ENCODE results near the gene PCCA.

- no peak for TF ChIP-seq EZH2 (IDR thresholded peaks at IDR 0.05; ENCODE audit: borderline replicate concordance, low read depth, low read length, severe bottlenecking)
- TF ChIP-seq, protein P1, sequence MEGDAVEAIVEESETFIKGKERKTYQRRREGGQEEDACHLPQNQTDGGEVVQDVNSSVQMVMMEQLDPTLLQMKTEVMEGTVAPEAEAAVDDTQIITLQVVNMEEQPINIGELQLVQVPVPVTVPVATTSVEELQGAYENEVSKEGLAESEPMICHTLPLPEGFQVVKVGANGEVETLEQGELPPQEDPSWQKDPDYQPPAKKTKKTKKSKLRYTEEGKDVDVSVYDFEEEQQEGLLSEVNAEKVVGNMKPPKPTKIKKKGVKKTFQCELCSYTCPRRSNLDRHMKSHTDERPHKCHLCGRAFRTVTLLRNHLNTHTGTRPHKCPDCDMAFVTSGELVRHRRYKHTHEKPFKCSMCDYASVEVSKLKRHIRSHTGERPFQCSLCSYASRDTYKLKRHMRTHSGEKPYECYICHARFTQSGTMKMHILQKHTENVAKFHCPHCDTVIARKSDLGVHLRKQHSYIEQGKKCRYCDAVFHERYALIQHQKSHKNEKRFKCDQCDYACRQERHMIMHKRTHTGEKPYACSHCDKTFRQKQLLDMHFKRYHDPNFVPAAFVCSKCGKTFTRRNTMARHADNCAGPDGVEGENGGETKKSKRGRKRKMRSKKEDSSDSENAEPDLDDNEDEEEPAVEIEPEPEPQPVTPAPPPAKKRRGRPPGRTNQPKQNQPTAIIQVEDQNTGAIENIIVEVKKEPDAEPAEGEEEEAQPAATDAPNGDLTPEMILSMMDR (IDR thresholded peaks at IDR 0.05; ENCODE audit: borderline replicate concordance, extremely low read depth, low read length, poor library complexity, severe bottlenecking), result no peak
Measured at GRCh38 chr13:100491164-100491842, 402.4 kb downstream of the PCCA start.

Measured in DND-41 (cell line).